H1 (cell line): ENCODE measurements around the gene DYSF.

ENCODE experiments used
- CHD1 ChIP-seq: IDR thresholded peaks from 2 replicates; pipeline ENCODE4 v1.6.1; 2012; ENCODE audit warnings: low read depth, low read length, improper control_type of control experiment
- CTCF ChIP-seq, 3 experiments: IDR thresholded peaks; 1 replicate in 2 of 3; 2 replicates in 1 of 3; pipeline versions ENCODE4 v1.5.1 to v1.6.1; 2011; ENCODE audit warnings: low read length in 3 of 3, mild to moderate bottlenecking in 3 of 3, inconsistent platforms in 2 of 3, low read depth in 1 of 3, moderate library complexity in 1 of 3; ENCODE audit not compliant: insufficient read depth in 1 of 3; ENCODE audit errors: control extremely low read depth in 1 of 3
- EP300 ChIP-seq, 2 experiments: IDR thresholded peaks; 1 replicate in 1 of 2; 2 replicates in 1 of 2; pipeline ENCODE4 v1.6.1; 2011 to 2012; ENCODE audit warnings: low read depth in 2 of 2, low read length in 2 of 2, mild to moderate bottlenecking in 2 of 2, borderline replicate concordance in 1 of 2, inconsistent platforms in 1 of 2, moderate library complexity in 1 of 2
- EZH2 ChIP-seq: fragments of 200-600 bp; sonication (generic); IDR thresholded peaks from 2 replicates; pipeline ENCODE4 v1.7.1; 2012; ENCODE audit warnings: low read depth, mild to moderate bottlenecking, moderate library complexity, low read length, inconsistent platforms; ENCODE audit not compliant: severe bottlenecking
- GTF2F1 ChIP-seq: IDR thresholded peaks from 2 replicates; pipeline ENCODE4 v1.6.1; 2012; ENCODE audit warnings: low read depth, low read length, improper control_type of control experiment, borderline replicate concordance
- HDAC2 ChIP-seq, 2 experiments: fragments of 300-600 bp in 1 of 2; sonication (generic) in 1 of 2; IDR thresholded peaks; 2 replicates each; pipeline ENCODE4 v1.6.1; 2011 to 2012; ENCODE audit warnings: low read depth in 2 of 2, low read length in 2 of 2, mild to moderate bottlenecking in 2 of 2, moderate library complexity in 2 of 2, borderline replicate concordance in 1 of 2, inconsistent platforms in 1 of 2
- JUN ChIP-seq: IDR thresholded peaks from 2 replicates; pipeline ENCODE4 v1.6.1; 2011; ENCODE audit warnings: low read depth, mild to moderate bottlenecking, improper control_type of control experiment, low read length
- POLR2A ChIP-seq, 2 experiments: IDR thresholded peaks; 1 replicate in 1 of 2; 2 replicates in 1 of 2; pipeline ENCODE4 v1.6.1; 2011; ENCODE audit warnings: low read depth in 2 of 2, low read length in 2 of 2, mild to moderate bottlenecking in 2 of 2; ENCODE audit errors: control extremely low read depth in 1 of 2
- POU5F1 ChIP-seq: IDR thresholded peaks from 2 replicates; pipeline ENCODE4 v1.6.1; 2011; ENCODE audit warnings: low read depth, mild to moderate bottlenecking, low read length, moderate library complexity
- RAD21 ChIP-seq, 2 experiments: IDR thresholded peaks in 1 of 2; conservative IDR thresholded peaks in 1 of 2; 2 replicates each; pipeline ENCODE4 v1.6.1; 2011; ENCODE audit warnings: low read depth in 2 of 2, low read length in 2 of 2, improper control_type of control experiment in 1 of 2, inconsistent platforms in 1 of 2, mild to moderate bottlenecking in 1 of 2, moderate library complexity in 1 of 2
- SRF ChIP-seq: IDR thresholded peaks from 2 replicates; pipeline ENCODE4 v1.6.1; 2011; ENCODE audit warnings: mild to moderate bottlenecking, low read depth, low read length, moderate library complexity
- TAF7 ChIP-seq: optimal IDR thresholded peaks from 2 replicates; pipeline ENCODE3; 2011; ENCODE audit warnings: low read depth, mild to moderate bottlenecking, inconsistent platforms, low read length, moderate library complexity, borderline replicate concordance

- no peak for TF ChIP-seq RAD21 (IDR thresholded peaks at IDR 0.05 in 1 of 2, conservative IDR thresholded peaks at IDR 0.05 in 1 of 2; ENCODE audit: low read depth in 2 of 2, low read length in 2 of 2)
- TF ChIP-seq GTF2F1, result no peak
- no peak for TF ChIP-seq HDAC2 (IDR thresholded peaks at IDR 0.05; ENCODE audit: borderline replicate concordance in 1 of 2, low read depth in 2 of 2, low read length in 2 of 2)
- TF ChIP-seq TAF7, result no peak
- no peak for TF ChIP-seq SRF
- TF ChIP-seq EZH2, result no peak
- no peak for TF ChIP-seq POU5F1
- no peak for TF ChIP-seq POLR2A (IDR thresholded peaks at IDR 0.05; ENCODE audit: control extremely low read depth in 1 of 2, low read depth in 2 of 2, low read length in 2 of 2)
- TF ChIP-seq CTCF (IDR thresholded peaks at IDR 0.05; ENCODE audit: control extremely low read depth in 1 of 3, insufficient read depth in 1 of 3, low read depth in 1 of 3, low read length in 3 of 3), result no peak
- no peak for TF ChIP-seq CHD1
- no peak for TF ChIP-seq EP300 (IDR thresholded peaks at IDR 0.05; ENCODE audit: borderline replicate concordance in 1 of 2, low read depth in 2 of 2, low read length in 2 of 2)
- no peak for TF ChIP-seq JUN
Observed at GRCh38 chr2:71661782-71662181, 208.4 kb downstream of the DYSF start.
